Parathyroid adenoma (tissue), 2 donors: ENCODE data around the gene BOK.

Experiments
- H2AFZ ChIP-seq: fragments of 300-600 bp; sonication (generic); one replicate; pipeline ENCODE4 v1.7.0; 2017; ENCODE audit warnings: antibody characterized with exemption, mild to moderate bottlenecking
- H3K27ac ChIP-seq: fragments of 300-600 bp; sonication (generic); one replicate; pipeline ENCODE4 v1.7.0; 2017
- H3K27me3 ChIP-seq: fragments of 300-600 bp; sonication (generic); one replicate; pipeline ENCODE4 v1.7.0; 2017; ENCODE audit warnings: low read length; ENCODE audit not compliant: control insufficient read depth, insufficient read depth
- H3K36me3 ChIP-seq: fragments of 300-600 bp; sonication (generic); one replicate; pipeline ENCODE4 v1.7.0; 2017; ENCODE audit warnings: low read length; ENCODE audit not compliant: control insufficient read depth, insufficient read depth
- H3K4me1 ChIP-seq: fragments of 300-600 bp; sonication (generic); one replicate; pipeline ENCODE4 v1.7.0; 2017; ENCODE audit warnings: control low read depth
- H3K4me2 ChIP-seq: fragments of 300-600 bp; sonication (generic); one replicate; pipeline ENCODE4 v1.7.0; 2017; ENCODE audit warnings: low read length
- H3K4me3 ChIP-seq: fragments of 300-600 bp; sonication (generic); one replicate; pipeline ENCODE4 v1.7.0; 2017; ENCODE audit warnings: low read depth, low read length
- H3K79me2 ChIP-seq: fragments of 300-600 bp; sonication (generic); one replicate; pipeline ENCODE4 v1.7.0; 2017; ENCODE audit warnings: control low read depth
- H3K9ac ChIP-seq: fragments of 300-600 bp; sonication (generic); one replicate; pipeline ENCODE4 v1.7.0; 2017; ENCODE audit warnings: mild to moderate bottlenecking
- H3K9me3 ChIP-seq: fragments of 300-600 bp; sonication (generic); one replicate; pipeline ENCODE4 v1.7.0; 2017; ENCODE audit warnings: low read length; ENCODE audit not compliant: control insufficient read depth
- CTCF ChIP-seq: fragments of 300-600 bp; sonication (generic); IDR thresholded peaks from one replicate; pipeline ENCODE4 v1.7.0; 2017; ENCODE audit warnings: antibody characterized with exemption, mild to moderate bottlenecking
- donor health status: primary hyperparathyroidism.

The BOK gene

GRCh38 chr2:241608881-241609280 lies 50.3 kb downstream of the BOK start:
- Histone ChIP-seq H3K4me1 (no peaks in the 10 kb centered on the region), H3K9me3 (no peaks in the 10 kb centered on the region), H3K36me3 (no peaks in the 10 kb centered on the region), H3K4me3 (no peak overlapping the region), H2AFZ (no peak overlapping the region), H3K9ac (no peak overlapping the region), H3K27ac (no peak overlapping the region), H3K27me3 (no peaks in the 10 kb centered on the region), H3K4me2 (no peak overlapping the region), H3K79me2 (peaks cover 13% of the 10 kb centered on the region)
- no peak for TF ChIP-seq CTCF

- H3K4me3 ChIP-seq = no peak overlapping the region
- peak overlapping the region; percentile 71 for H2AFZ ChIP-seq
- no peaks in the 10 kb centered on the region for H3K4me1 ChIP-seq
- H3K36me3 ChIP-seq = no peaks in the 10 kb centered on the region
- H3K9me3 ChIP-seq = no peaks in the 10 kb centered on the region
- H3K27me3 ChIP-seq = no peaks in the 10 kb centered on the region
- peak overlapping the region; percentile 25 for H3K27ac ChIP-seq
- H3K4me2 ChIP-seq = peak overlapping the region; percentile 37
- peaks cover 21% of the 10 kb centered on the region for H3K79me2 ChIP-seq
- no peak overlapping the region for H3K9ac ChIP-seq
- peak; percentile 66 for TF ChIP-seq CTCF
Observed at GRCh38 chr2:241609859-241610793, 51.6 kb downstream of the BOK start.

GRCh38 chr2:241611062-241611461 lies 52.5 kb downstream of the BOK start:
- Histone ChIP-seq H3K36me3 (no peaks in the 10 kb centered on the region), H3K4me3 (no peak overlapping the region), H3K27ac (no peak overlapping the region), H2AFZ (no peak overlapping the region), H3K4me1 (peaks cover 1% of the 10 kb centered on the region), H3K9ac (no peak overlapping the region), H3K9me3 (no peaks in the 10 kb centered on the region), H3K79me2 (peaks cover 30% of the 10 kb centered on the region), H3K4me2 (no peak overlapping the region), H3K27me3 (no peaks in the 10 kb centered on the region)
- TF ChIP-seq CTCF = no peak

GRCh38 chr2:241612156-241613016 lies 53.8 kb downstream of the BOK start:
- Histone ChIP-seq H2AFZ (no peak overlapping the region), H3K4me2 (no peak overlapping the region), H3K79me2 (peaks cover 40% of the 10 kb centered on the region), H3K36me3 (no peaks in the 10 kb centered on the region), H3K9me3 (no peaks in the 10 kb centered on the region), H3K9ac (no peak overlapping the region), H3K4me1 (peaks cover 6% of the 10 kb centered on the region), H3K27me3 (no peaks in the 10 kb centered on the region), H3K27ac (no peak overlapping the region), H3K4me3 (no peak overlapping the region)
- no peak for TF ChIP-seq CTCF
